Adrenal gland (tissue), 5 donors: ENCODE measurements around the gene MED23.

Experiments
- POLR2A ChIP-seq, 2 donors: fragments of 450-650 bp; IDR thresholded peaks; one replicate each; pipeline ENCODE4 v1.6.1; 2017; ENCODE audit warnings: antibody characterized with exemption in 2 of 2, mild to moderate bottlenecking in 2 of 2, moderate library complexity in 1 of 2
- TF ChIP-seq, protein P1 (sequence below), 6 experiments: fragments of 450-650 bp in 4 of 6; fragments of 200-600 bp in 2 of 6; sonication (generic) in 1 of 6; IDR thresholded peaks; 1 replicate in 5 of 6; 2 replicates in 1 of 6; pipeline versions ENCODE4 v1.5.1 to v1.8.0; 2016 to 2021; ENCODE audit warnings: antibody characterized with exemption in 6 of 6, mild to moderate bottlenecking in 2 of 6, moderate library complexity in 1 of 6
- donor health status: DM: no; HTN: no; CAD: no.

DNA sequence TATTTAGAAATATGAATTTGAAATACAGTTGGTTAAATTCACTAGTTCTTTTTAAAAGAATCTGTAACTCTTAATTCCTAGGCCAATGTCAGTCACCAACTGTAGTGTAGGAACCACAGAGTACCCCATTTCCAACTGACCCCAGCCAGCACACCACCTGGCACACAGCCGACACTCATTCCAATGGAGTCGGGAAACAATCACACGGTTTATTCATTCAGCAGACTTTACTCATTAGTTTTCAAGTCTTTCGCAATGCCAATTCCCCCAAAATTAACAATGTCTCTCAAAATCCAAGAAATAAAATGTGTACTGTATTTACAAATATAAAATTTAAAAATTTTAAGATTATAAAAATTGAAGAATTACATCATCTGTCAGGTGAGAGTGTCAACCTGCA, 41.5 kb downstream of the MED23 start:
- TF ChIP-seq, protein P1, sequence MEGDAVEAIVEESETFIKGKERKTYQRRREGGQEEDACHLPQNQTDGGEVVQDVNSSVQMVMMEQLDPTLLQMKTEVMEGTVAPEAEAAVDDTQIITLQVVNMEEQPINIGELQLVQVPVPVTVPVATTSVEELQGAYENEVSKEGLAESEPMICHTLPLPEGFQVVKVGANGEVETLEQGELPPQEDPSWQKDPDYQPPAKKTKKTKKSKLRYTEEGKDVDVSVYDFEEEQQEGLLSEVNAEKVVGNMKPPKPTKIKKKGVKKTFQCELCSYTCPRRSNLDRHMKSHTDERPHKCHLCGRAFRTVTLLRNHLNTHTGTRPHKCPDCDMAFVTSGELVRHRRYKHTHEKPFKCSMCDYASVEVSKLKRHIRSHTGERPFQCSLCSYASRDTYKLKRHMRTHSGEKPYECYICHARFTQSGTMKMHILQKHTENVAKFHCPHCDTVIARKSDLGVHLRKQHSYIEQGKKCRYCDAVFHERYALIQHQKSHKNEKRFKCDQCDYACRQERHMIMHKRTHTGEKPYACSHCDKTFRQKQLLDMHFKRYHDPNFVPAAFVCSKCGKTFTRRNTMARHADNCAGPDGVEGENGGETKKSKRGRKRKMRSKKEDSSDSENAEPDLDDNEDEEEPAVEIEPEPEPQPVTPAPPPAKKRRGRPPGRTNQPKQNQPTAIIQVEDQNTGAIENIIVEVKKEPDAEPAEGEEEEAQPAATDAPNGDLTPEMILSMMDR (IDR thresholded peaks at IDR 0.05): no peak
- TF ChIP-seq POLR2A (IDR thresholded peaks at IDR 0.05): no peak
